Adrenal gland (tissue), 5 donors: ENCODE measurements around the gene DET1.

Experiments
- CTCF ChIP-seq, 6 experiments: fragments of 450-650 bp in 4 of 6; fragments of 200-600 bp in 2 of 6; sonication (generic) in 1 of 6; IDR thresholded peaks; 1 replicate in 5 of 6; 2 replicates in 1 of 6; pipeline versions ENCODE4 v1.5.1 to v1.8.0; 2016 to 2021; ENCODE audit warnings: antibody characterized with exemption in 6 of 6, mild to moderate bottlenecking in 2 of 6, moderate library complexity in 1 of 6
- POLR2A ChIP-seq, 2 donors: fragments of 450-650 bp; IDR thresholded peaks; one replicate each; pipeline ENCODE4 v1.6.1; 2017; ENCODE audit warnings: antibody characterized with exemption in 2 of 2, mild to moderate bottlenecking in 2 of 2, moderate library complexity in 1 of 2
- donor health status: DM: no; HTN: no; CAD: no.

- TF ChIP-seq CTCF (IDR thresholded peaks at IDR 0.05): no peak
- TF ChIP-seq POLR2A (IDR thresholded peaks at IDR 0.05): no peak
Observed at GRCh38 chr15:88538972-88539371, 7.5 kb downstream of the DET1 start.
